Dendritic cell treated with granulocyte-macrophage colony-stimulating factor and Interleukin-4, amounts not matched to agents 40 ng/mL and 50 ng/mL, for 4 days (primary cell): ENCODE measurements around the gene ABTB1.
A peak's percentile ranks its signal among the peaks of the same experiment; 100 is the strongest.

Experiments
- H3K27ac Mint-ChIP-seq: one replicate; pipeline ENCODE4 v1.8.0; 2022; ENCODE audit warnings: mild to moderate bottlenecking, mixed read lengths
- H3K27me3 Mint-ChIP-seq: one replicate; pipeline ENCODE4 v1.8.0; 2022; ENCODE audit warnings: mild to moderate bottlenecking, mixed read lengths
- H3K36me3 Mint-ChIP-seq: one replicate; pipeline ENCODE4 v1.8.0; 2022; ENCODE audit warnings: low read depth, mixed read lengths
- H3K4me1 Mint-ChIP-seq: one replicate; pipeline ENCODE4 v1.8.0; 2022; ENCODE audit warnings: low read depth, mixed read lengths
- H3K4me3 Mint-ChIP-seq: one replicate; pipeline ENCODE4 v1.8.0; 2022; ENCODE audit warnings: mild to moderate bottlenecking, moderate library complexity, mixed read lengths
- H3K9me3 Mint-ChIP-seq: one replicate; pipeline ENCODE4 v1.8.0; 2022; ENCODE audit warnings: mixed read lengths
- intact Hi-C: fragments of 100-400 bp; cut with micrococcal nuclease; formaldehyde crosslinking; loops from one replicate; pipeline ENCODE4 v1.15.0; 2022

ABTB1 gene

DNA sequence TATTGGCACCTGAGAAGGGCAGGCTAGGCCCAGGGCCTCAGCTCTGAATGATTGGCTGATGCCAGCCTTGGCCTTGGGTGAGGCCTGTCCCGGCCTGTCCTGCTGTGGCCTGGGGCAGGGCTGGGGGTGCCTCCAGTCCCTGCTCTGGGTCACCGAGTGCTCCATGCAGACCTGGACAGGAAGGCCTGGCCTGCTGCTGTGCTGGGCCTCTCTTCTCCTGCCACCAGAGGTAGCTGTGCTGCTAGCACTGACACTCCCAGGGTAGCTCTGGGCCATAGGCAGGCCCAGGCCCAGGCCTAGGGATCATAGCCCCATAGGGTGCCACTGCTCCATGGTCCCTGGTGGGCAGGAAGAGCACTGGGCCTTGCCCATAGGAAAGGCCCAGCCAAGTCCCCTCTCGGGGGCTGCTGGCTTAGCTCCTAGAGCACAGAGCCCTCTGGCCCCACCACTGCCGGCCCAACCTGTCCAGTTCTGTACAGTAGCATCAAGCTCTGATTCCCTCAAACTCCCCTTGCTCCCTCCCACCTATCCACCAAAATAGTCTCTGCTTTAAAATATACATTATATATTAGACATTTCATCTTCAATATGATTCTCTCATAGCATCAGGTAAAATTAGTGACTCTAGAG is 18.2 kb downstream of the ABTB1 start:
- Mint-ChIP-seq H3K4me3 (no peak overlapping the region), H3K36me3 (peaks cover 28% of the 10 kb centered on the region), H3K4me1 (peaks cover 1% of the 10 kb centered on the region), H3K27me3 (no peaks in the 10 kb centered on the region), H3K9me3 (no peaks in the 10 kb centered on the region), H3K27ac (no peak overlapping the region)
- intact Hi-C loops: loop anchor here (5.0 to 10.0 kb wide), 2 partner anchors 84 to 271 kb away; no protein-coding TSS in a partner anchor

DNA sequence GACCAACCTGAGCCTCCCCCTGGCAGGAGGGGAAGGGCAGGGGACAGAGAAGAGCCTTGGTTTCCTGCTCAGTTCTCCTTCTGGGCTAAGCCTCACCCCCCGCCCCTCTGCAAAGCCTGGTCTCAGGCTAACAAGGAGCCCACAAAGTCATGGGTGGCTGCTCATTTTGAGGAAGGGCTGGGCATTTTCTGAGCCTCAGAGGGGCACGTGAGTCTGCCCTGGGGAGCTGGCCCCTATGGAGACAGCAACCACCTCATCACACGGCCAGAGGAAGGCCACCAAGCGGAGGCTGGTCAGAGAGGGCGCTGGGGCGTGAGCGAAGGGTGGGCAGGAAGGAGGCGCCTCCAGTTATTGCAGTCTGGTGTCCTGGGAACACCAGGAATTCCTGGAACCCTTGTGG is 18.7 kb downstream of the ABTB1 start:
- peaks cover 28% of the 10 kb centered on the region for H3K36me3 Mint-ChIP-seq
- no peak overlapping the region for H3K4me3 Mint-ChIP-seq
- intact Hi-C loops: loop anchor here (5.0 to 10.0 kb wide), 2 partner anchors 83 to 271 kb away; no protein-coding TSS in a partner anchor
- no peaks in the 10 kb centered on the region for H3K9me3 Mint-ChIP-seq
- H3K4me1 Mint-ChIP-seq: peaks cover 7% of the 10 kb centered on the region
- no peak overlapping the region for H3K27ac Mint-ChIP-seq
- H3K27me3 Mint-ChIP-seq: no peaks in the 10 kb centered on the region

- H3K27ac Mint-ChIP-seq: no peak overlapping the region
- H3K4me1 Mint-ChIP-seq: peaks cover 12% of the 10 kb centered on the region
- no peaks in the 10 kb centered on the region for H3K9me3 Mint-ChIP-seq
- no peaks in the 10 kb centered on the region for H3K27me3 Mint-ChIP-seq
- H3K4me3 Mint-ChIP-seq: no peak overlapping the region
- H3K36me3 Mint-ChIP-seq: peaks cover 28% of the 10 kb centered on the region
- intact Hi-C loops: loop anchor here (5.0 to 10.0 kb wide), 2 partner anchors 83 to 270 kb away; no protein-coding TSS in a partner anchor
Observed at GRCh38 chr3:127691974-127692373, 19.2 kb downstream of the ABTB1 start.

DNA sequence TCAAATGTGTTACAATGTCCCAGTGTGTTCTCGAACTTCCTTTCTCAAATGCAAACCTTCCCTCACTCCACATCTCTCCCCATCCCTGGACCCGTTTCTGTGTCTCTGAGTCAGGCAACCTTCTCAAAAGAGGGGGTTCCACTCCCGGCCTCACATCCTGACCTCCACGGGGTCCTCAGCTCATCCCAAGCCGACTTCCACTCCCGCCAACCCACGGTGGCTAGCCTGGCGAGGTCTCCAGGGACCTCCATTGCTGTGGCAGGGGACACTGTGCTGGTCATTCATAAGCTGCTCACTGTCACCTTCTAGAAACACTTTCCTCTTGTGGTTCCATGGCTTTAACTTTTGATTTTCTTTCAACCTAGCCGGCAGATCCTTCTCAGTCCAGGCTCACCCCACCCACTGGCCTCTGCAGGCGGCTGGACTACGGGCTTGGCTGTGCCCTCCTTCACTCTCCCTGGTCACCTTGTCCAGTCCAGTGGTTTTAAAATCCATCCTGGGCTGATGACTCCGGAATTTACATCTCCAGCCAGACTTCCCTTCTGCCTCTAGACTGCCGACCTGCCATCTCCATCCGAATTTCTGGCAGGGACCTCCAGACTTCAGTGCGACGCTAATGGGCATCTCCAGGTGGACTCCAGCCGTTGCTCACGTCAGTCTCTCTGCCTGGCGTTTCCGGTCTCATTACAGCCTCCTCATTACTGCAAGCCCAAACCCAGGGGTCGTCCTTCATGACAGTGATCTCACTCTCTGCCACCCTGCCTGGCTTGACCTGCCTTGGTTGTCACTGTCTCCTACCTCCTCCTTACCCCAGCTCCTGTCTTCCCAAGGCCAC is 20.0 kb downstream of the ABTB1 start:
- Mint-ChIP-seq H3K27me3 (no peaks in the 10 kb centered on the region), H3K4me1 (peaks cover 19% of the 10 kb centered on the region), H3K27ac (no peak overlapping the region), H3K4me3 (no peak overlapping the region), H3K9me3 (no peaks in the 10 kb centered on the region), H3K36me3 (peaks cover 28% of the 10 kb centered on the region)
- intact Hi-C loops: loop anchor here (5.0 to 10.0 kb wide), 2 partner anchors 82 to 270 kb away; no protein-coding TSS in a partner anchor

- H3K9me3 Mint-ChIP-seq: no peaks in the 10 kb centered on the region
- no peak overlapping the region for H3K4me3 Mint-ChIP-seq
- no peak overlapping the region for H3K27ac Mint-ChIP-seq
- peaks cover 25% of the 10 kb centered on the region for H3K4me1 Mint-ChIP-seq
- intact Hi-C loops: loop anchor here (5.0 to 10.0 kb wide), 2 partner anchors 81 to 269 kb away; no protein-coding TSS in a partner anchor
- H3K36me3 Mint-ChIP-seq: peaks cover 28% of the 10 kb centered on the region
- H3K27me3 Mint-ChIP-seq: no peaks in the 10 kb centered on the region
Observed at GRCh38 chr3:127693336-127693843, 20.6 kb downstream of the ABTB1 start.

GRCh38 chr3:127694467-127695215 is 21.9 kb downstream of the ABTB1 start:
- Mint-ChIP-seq H3K4me1 (peaks cover 25% of the 10 kb centered on the region), H3K27ac (peak overlapping the region; percentile 12), H3K36me3 (peaks cover 28% of the 10 kb centered on the region), H3K9me3 (no peaks in the 10 kb centered on the region), H3K4me3 (no peak overlapping the region), H3K27me3 (no peaks in the 10 kb centered on the region)
- intact Hi-C loops: loop anchor here (5.0 to 10.0 kb wide), 2 partner anchors 80 to 268 kb away; no protein-coding TSS in a partner anchor

DNA sequence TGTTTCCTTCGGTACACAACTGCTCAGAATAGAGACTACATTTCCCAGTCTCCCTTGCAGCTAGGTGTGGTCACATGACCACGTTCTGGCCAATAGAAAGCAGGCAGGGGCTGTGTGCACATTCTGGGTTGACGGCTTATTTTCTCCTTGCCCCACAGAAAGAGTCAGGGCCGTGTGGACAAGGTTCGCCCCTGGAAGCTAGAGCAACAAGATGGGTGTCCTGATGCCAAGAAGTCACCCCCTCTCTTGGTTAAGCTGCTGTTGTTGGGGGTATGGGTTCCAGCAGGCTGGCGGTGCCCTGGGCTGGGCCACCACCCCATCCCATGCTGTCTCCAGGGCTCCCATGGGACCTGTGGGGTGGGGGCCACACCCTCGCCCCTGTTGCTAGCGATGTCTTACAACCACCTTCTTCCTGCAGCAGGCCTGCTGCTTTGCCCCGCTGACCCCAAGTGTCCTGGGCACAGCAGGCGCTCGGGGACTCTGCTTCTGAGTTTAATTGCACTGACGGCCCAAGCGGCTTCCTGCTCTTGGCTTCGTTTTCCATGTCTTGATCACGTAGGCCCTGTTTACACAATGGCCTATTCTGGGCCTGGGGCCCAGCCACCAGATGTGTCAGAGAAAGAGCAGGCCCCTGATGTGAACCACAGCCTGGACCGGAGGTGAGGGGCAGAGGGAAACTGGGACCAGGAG is 24.9 kb downstream of the ABTB1 start:
- Mint-ChIP-seq H3K27me3 (peaks cover 3% of the 10 kb centered on the region), H3K36me3 (peaks cover 21% of the 10 kb centered on the region), H3K9me3 (no peaks in the 10 kb centered on the region), H3K4me3 (no peak overlapping the region), H3K4me1 (peaks cover 25% of the 10 kb centered on the region), H3K27ac (peak overlapping the region; percentile 78)
- intact Hi-C loops: loop anchor here (2.0 to 10.0 kb wide), 2 partner anchors 77 to 133 kb away; no protein-coding TSS in a partner anchor

DNA sequence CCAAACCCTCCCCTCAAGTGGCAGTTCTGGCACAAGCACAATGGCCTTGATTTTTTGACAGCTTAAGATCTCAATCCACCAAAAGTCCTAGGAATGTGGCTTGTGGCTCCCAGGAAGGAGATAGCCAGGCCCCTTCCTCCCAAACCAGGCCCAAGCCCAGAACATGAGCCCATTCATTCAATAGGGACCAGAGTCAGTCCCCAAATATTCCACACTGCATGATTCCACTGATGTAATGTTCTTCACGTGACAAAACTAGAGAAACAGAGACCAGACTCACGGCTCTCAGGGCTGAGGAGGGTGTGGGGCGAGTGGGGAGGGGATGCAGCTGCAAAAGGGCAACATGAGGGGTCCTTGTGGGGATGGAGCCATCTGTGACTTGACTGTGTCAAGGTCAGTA is 25.5 kb downstream of the ABTB1 start:
- Mint-ChIP-seq H3K9me3 (no peaks in the 10 kb centered on the region), H3K4me3 (no peak overlapping the region), H3K27me3 (peaks cover 3% of the 10 kb centered on the region), H3K4me1 (peaks cover 31% of the 10 kb centered on the region), H3K27ac (peak overlapping the region; percentile 45), H3K36me3 (peaks cover 20% of the 10 kb centered on the region)
- intact Hi-C loops: loop anchor here (10.0 kb wide), 1 partner anchor 77 kb away; no protein-coding TSS in a partner anchor

GRCh38 chr3:127698691-127699415 is 26.1 kb downstream of the ABTB1 start:
- Mint-ChIP-seq H3K4me3 (no peak overlapping the region), H3K27ac (peak overlapping the region; percentile 45), H3K9me3 (no peaks in the 10 kb centered on the region), H3K36me3 (peaks cover 20% of the 10 kb centered on the region), H3K4me1 (peaks cover 36% of the 10 kb centered on the region), H3K27me3 (peaks cover 3% of the 10 kb centered on the region)
- intact Hi-C loops: loop anchor here (10.0 kb wide), 1 partner anchor 76 kb away; no protein-coding TSS in a partner anchor

GRCh38 chr3:127699416-127700300 is 26.9 kb downstream of the ABTB1 start:
- Mint-ChIP-seq H3K4me3 (no peak overlapping the region), H3K4me1 (peaks cover 37% of the 10 kb centered on the region), H3K9me3 (no peaks in the 10 kb centered on the region), H3K27ac (no peak overlapping the region), H3K27me3 (peaks cover 3% of the 10 kb centered on the region), H3K36me3 (peaks cover 16% of the 10 kb centered on the region)
- intact Hi-C loops: loop anchor here (10.0 kb wide), 1 partner anchor 75 kb away; no protein-coding TSS in a partner anchor

- peaks cover 37% of the 10 kb centered on the region for H3K4me1 Mint-ChIP-seq
- H3K4me3 Mint-ChIP-seq: no peak overlapping the region
- peaks cover 10% of the 10 kb centered on the region for H3K36me3 Mint-ChIP-seq
- intact Hi-C loops: no loop called here
- no peak overlapping the region for H3K27ac Mint-ChIP-seq
- peaks cover 3% of the 10 kb centered on the region for H3K27me3 Mint-ChIP-seq
- H3K9me3 Mint-ChIP-seq: no peaks in the 10 kb centered on the region
Observed at GRCh38 chr3:127700406-127700805, 27.7 kb downstream of the ABTB1 start.
